ENCODE results near the gene ZFPM1. TPM values are rescaled to one million over a fixed set of nuclear protein-coding genes. Genes with fewer than 3 reads are reported as not detected.
"Not testable (repeated sequence)": the region's sequence is repeated elsewhere in the genome, so short reads cannot be mapped to it uniquely, and the experiment has no call there.

ZFPM1 gene
- total RNA-seq, 2 experiments from 2014 or later = 2.1 to 14.2 TPM

GRCh38 chr16:88516601-88517061 lies 63.6 kb downstream of the ZFPM1 start:
- Histone ChIP-seq H2AFZ (ENCODE audit: low read length) (no peak overlapping the region), H4K20me1 (ENCODE audit: insufficient read depth, low read length) (no peaks in the 10 kb centered on the region), H3K4me2 (ENCODE audit: low read length) (no peak overlapping the region), H3K9me2 (ENCODE audit: insufficient read depth, low read length) (no peaks in the 10 kb centered on the region), H3K36me3 (ENCODE audit: insufficient read depth, low read length) (no peaks in the 10 kb centered on the region), H3K9me3 (ENCODE audit: low read length) (no peaks in the 10 kb centered on the region), H3K79me2 (ENCODE audit: insufficient read depth, low read depth, low read length) (no peaks in the 10 kb centered on the region), H3K4me3 (ENCODE audit: low read depth, low read length, poor library complexity, severe bottlenecking) (no peak overlapping the region), H3K4me1 (ENCODE audit: insufficient read depth, low read length, poor library complexity, severe bottlenecking) (no peaks in the 10 kb centered on the region), H3K27ac (ENCODE audit: low read depth, low read length, poor library complexity, severe bottlenecking) (no peak overlapping the region)
- ChIA-PET CTCF (ENCODE audit: unreplicated experiment) (no interaction called here), POLR2A (interaction anchor here (0.6 kb wide), 1 partner anchor 689 kb away, joined by 3 read pairs; no protein-coding TSS in a partner anchor)
- DNase-seq (ENCODE audit: low spot score) = no peak
- intact Hi-C loops (cut with micrococcal nuclease; ENCODE audit: unreplicated experiment) = no loop called here
- TF ChIP-seq CTCF (conservative IDR thresholded peaks at IDR 0.05; ENCODE audit: low read length) (no peak), EZH2phosphoT487 (IDR thresholded peaks at IDR 0.05; ENCODE audit: borderline replicate concordance, low read depth, low read length) (no peak)
- BruUV-seq (replicated peaks) = no TSS peak

GRCh38 chr16:88517208-88517774 lies 64.2 kb downstream of the ZFPM1 start:
- H3K27ac ChIP-seq (ENCODE audit: low read depth, low read length, poor library complexity, severe bottlenecking); H3K4me3 ChIP-seq (ENCODE audit: low read depth, low read length, poor library complexity, severe bottlenecking); H3K9me2 ChIP-seq (ENCODE audit: insufficient read depth, low read length); H3K36me3 ChIP-seq (ENCODE audit: insufficient read depth, low read length); intact Hi-C loops (cut with micrococcal nuclease; ENCODE audit: unreplicated experiment); H3K4me1 ChIP-seq (ENCODE audit: insufficient read depth, low read length, poor library complexity, severe bottlenecking); H3K4me2 ChIP-seq (ENCODE audit: low read length); H4K20me1 ChIP-seq (ENCODE audit: insufficient read depth, low read length); CTCF ChIA-PET (ENCODE audit: unreplicated experiment); H3K9me3 ChIP-seq (ENCODE audit: low read length); DNase-seq (ENCODE audit: low spot score); H3K79me2 ChIP-seq (ENCODE audit: insufficient read depth, low read depth, low read length); BruUV-seq (replicated peaks); H2AFZ ChIP-seq (ENCODE audit: low read length): not testable (repeated sequence)
- POLR2A ChIA-PET = interaction anchor here (0.6 kb wide), 1 partner anchor 688 kb away, joined by 3 read pairs; no protein-coding TSS in a partner anchor

GRCh38 chr16:88518411-88519111 lies 65.5 kb downstream of the ZFPM1 start:
- H3K9me2 ChIP-seq (ENCODE audit: insufficient read depth, low read length); intact Hi-C loops (cut with micrococcal nuclease; ENCODE audit: unreplicated experiment); CTCF ChIA-PET (ENCODE audit: unreplicated experiment): not testable (repeated sequence)

More at GRCh38 chr16:88518411-88519111, 65.5 kb downstream of the ZFPM1 start:
- H3K4me1 ChIP-seq (ENCODE audit: insufficient read depth, low read length, poor library complexity, severe bottlenecking); H4K20me1 ChIP-seq (ENCODE audit: insufficient read depth, low read length); DNase-seq (ENCODE audit: low spot score); H3K36me3 ChIP-seq (ENCODE audit: insufficient read depth, low read length); BruUV-seq (replicated peaks); H2AFZ ChIP-seq (ENCODE audit: low read length); H3K79me2 ChIP-seq (ENCODE audit: insufficient read depth, low read depth, low read length); H3K4me3 ChIP-seq (ENCODE audit: low read depth, low read length, poor library complexity, severe bottlenecking); H3K27ac ChIP-seq (ENCODE audit: low read depth, low read length, poor library complexity, severe bottlenecking); H3K9me3 ChIP-seq (ENCODE audit: low read length); POLR2A ChIA-PET; H3K4me2 ChIP-seq (ENCODE audit: low read length): not testable (repeated sequence)

All from OCI-LY7 (cell line).